HCT116 (cell line): ENCODE results near the gene AR. TPM values are rescaled to one million over a fixed set of nuclear protein-coding genes. Genes with fewer than 3 reads are reported as not detected.

Experiments used
- ATAC-seq: fragments of 200-7000 bp; cut with Tn5 transposase; 2 replicates; pipeline ENCODE4 v1.9.1; 2020; ENCODE audit warnings: mild to moderate bottlenecking, moderate library complexity
- BruUV-seq: library from RNA; stranded (reverse); fragments of 400-500 nt; replicated peaks from 2 replicates; lab custom pipeline; 2021; lab: Mats Ljungman, UMichigan
- CTCF ChIA-PET: fragments of 300-600 bp; sonication (Branson Sonifier 250); formaldehyde crosslinking; loops from one replicate; lab custom pipeline; 2021; ENCODE audit warnings: antibody characterized with exemption; lab: Charles Lee
- POLR2A ChIA-PET: fragments of 300-600, 350-600 bp; sonication (Branson Sonifier 250); formaldehyde crosslinking; loops from one replicate; lab custom pipeline; 2021; ENCODE audit warnings: antibody characterized with exemption; lab: Charles Lee
- RAD21 ChIA-PET, 2 experiments: fragments of 300-600 bp; sonication (Branson Sonifier 250); formaldehyde crosslinking; loops; one replicate each; lab custom pipeline; 2023; ENCODE audit warnings: low total read pairs in 2 of 2; ENCODE audit not compliant: uncharacterized antibody in 2 of 2, unreplicated experiment in 2 of 2, low non-redundant PET in 1 of 2; lab: Charles Lee
- DNase-seq: peaks from one replicate; pipeline ENCODE4 v3.0.0-alpha.2; 2010; ENCODE audit warnings: low read depth, low spot score
- H2AFZ ChIP-seq: fragments of 200-600 bp; shearing (Covaris generic), sonication (generic); 2 replicates; pipeline ENCODE4 v1.6.1; 2017; ENCODE audit warnings: low read depth, mixed run types, mixed read lengths, antibody characterized with exemption, low read length; ENCODE audit not compliant: poor library complexity, severe bottlenecking
- H3K27ac ChIP-seq: 2 replicates; pipeline ENCODE4 v1.5.1; 2012; ENCODE audit warnings: low read depth, low read length
- H3K27me3 ChIP-seq: fragments of 200-600 bp; sonication (generic); 2 replicates; pipeline ENCODE4 v1.6.1; 2016; ENCODE audit warnings: mixed run types, low read length, mixed read lengths; ENCODE audit not compliant: insufficient read depth
- H3K36me3 ChIP-seq, 2 experiments: fragments of 200-500 bp in 1 of 2; fragments of 200-600 bp in 1 of 2; sonication (Bioruptor generic) in 1 of 2; sonication (generic) in 1 of 2; 2 replicates each; pipeline versions ENCODE4 v1.5.1 to v1.6.1; 2014 to 2016; ENCODE audit warnings: low read length in 2 of 2, inconsistent platforms in 1 of 2, mixed read lengths in 1 of 2, mixed run types in 1 of 2; ENCODE audit not compliant: insufficient read depth in 2 of 2, control insufficient read depth in 1 of 2
- H3K4me1 ChIP-seq, 2 experiments: fragments of 200-600 bp in 1 of 2; sonication (generic) in 1 of 2; 2 replicates each; pipeline versions ENCODE4 v1.5.1 to v1.6.1; 2012 to 2017; ENCODE audit warnings: low read length in 2 of 2, inconsistent platforms in 1 of 2, mild to moderate bottlenecking in 1 of 2, mixed read lengths in 1 of 2, mixed run types in 1 of 2, moderate library complexity in 1 of 2; ENCODE audit not compliant: insufficient read depth in 2 of 2, control insufficient read depth in 1 of 2
- H3K4me2 ChIP-seq: fragments of 200-600 bp; sonication (generic); 2 replicates; pipeline ENCODE4 v1.6.1; 2017; ENCODE audit warnings: mixed run types, low read length, mixed read lengths
- H3K4me3 ChIP-seq, 2 experiments: fragments of 200-600 bp in 1 of 2; sonication (generic) in 1 of 2; replicated peaks in 1 of 2; 2 replicates each; pipeline ENCODE4 v1.5.1; 2011 to 2016; ENCODE audit warnings: low read length in 2 of 2, control low read depth in 1 of 2, low read depth in 1 of 2, mild to moderate bottlenecking in 1 of 2, mixed read lengths in 1 of 2, mixed run types in 1 of 2
- H3K79me2 ChIP-seq: fragments of 200-600 bp; sonication (generic); 2 replicates; pipeline ENCODE4 v1.6.1; 2017; ENCODE audit warnings: mild to moderate bottlenecking, mixed run types, low read length, moderate library complexity, mixed read lengths; ENCODE audit not compliant: insufficient read depth
- H3K9ac ChIP-seq: fragments of 200-600 bp; sonication (generic); 2 replicates; pipeline ENCODE4 v1.6.1; 2016; ENCODE audit warnings: low read length, mixed read lengths
- H3K9me2 ChIP-seq: fragments of 200-600 bp; sonication (generic), shearing (Covaris generic); 2 replicates; pipeline ENCODE4 v1.6.1; 2017; ENCODE audit warnings: mixed run types, mild to moderate bottlenecking, moderate library complexity; ENCODE audit not compliant: insufficient read depth
- H3K9me3 ChIP-seq, 2 experiments: fragments of 200-500 bp in 1 of 2; fragments of 200-600 bp in 1 of 2; sonication (Bioruptor generic) in 1 of 2; sonication (generic) in 1 of 2; 2 replicates each; pipeline ENCODE4 v1.6.1; 2014 to 2017; ENCODE audit warnings: low read length in 2 of 2, mixed read lengths in 2 of 2, inconsistent platforms in 1 of 2, low read depth in 1 of 2, mild to moderate bottlenecking in 1 of 2, mixed run types in 1 of 2, moderate library complexity in 1 of 2; ENCODE audit not compliant: control insufficient read depth in 1 of 2, insufficient read depth in 1 of 2
- H4K20me1 ChIP-seq: fragments of 200-600 bp; sonication (generic), shearing (Covaris generic); 2 replicates; pipeline ENCODE4 v1.6.1; 2017; ENCODE audit warnings: mixed run types, mild to moderate bottlenecking, moderate library complexity; ENCODE audit not compliant: insufficient read depth
- CBX3 ChIP-seq: IDR thresholded peaks from 2 replicates; pipeline ENCODE4 v1.6.1; 2012; ENCODE audit warnings: low read depth
- CTCF ChIP-seq, 3 experiments: fragments of 200-600 bp in 1 of 3; sonication (generic) in 1 of 3; IDR thresholded peaks in 2 of 3; conservative IDR thresholded peaks in 1 of 3; 2 replicates each; pipeline ENCODE4 v1.5.1; 2012 to 2017; ENCODE audit warnings: low read depth in 2 of 3, low read length in 2 of 3, antibody characterized with exemption in 1 of 3, borderline replicate concordance in 1 of 3, control low read depth in 1 of 3, mild to moderate bottlenecking in 1 of 3, mixed read lengths in 1 of 3, mixed run types in 1 of 3, moderate library complexity in 1 of 3; ENCODE audit not compliant: insufficient read depth in 1 of 3
- EGR1 ChIP-seq: IDR thresholded peaks from 2 replicates; pipeline ENCODE4 v1.6.1; 2012; ENCODE audit warnings: low read depth
- ELF1 ChIP-seq: IDR thresholded peaks from 2 replicates; pipeline ENCODE4 v1.6.1; 2012; ENCODE audit warnings: low read depth, borderline replicate concordance
- FOSL1 ChIP-seq: IDR thresholded peaks from 2 replicates; pipeline ENCODE4 v1.6.1; 2012; ENCODE audit warnings: low read depth
- JUND ChIP-seq: IDR thresholded peaks from 2 replicates; pipeline ENCODE4 v1.6.1; 2012
- RAD21 ChIP-seq: IDR thresholded peaks from 2 replicates; pipeline ENCODE4 v1.6.1; 2012; ENCODE audit warnings: low read depth, mild to moderate bottlenecking
- SIN3A ChIP-seq: IDR thresholded peaks from 2 replicates; pipeline ENCODE4 v1.6.1; 2012; ENCODE audit warnings: low read depth
- SRF ChIP-seq: IDR thresholded peaks from 2 replicates; pipeline ENCODE4 v1.6.1; 2012; ENCODE audit warnings: low read depth
- ZFX ChIP-seq: fragments of 450-650 bp; IDR thresholded peaks from 2 replicates; pipeline ENCODE4 v1.6.1; 2017
- intact Hi-C: fragments of 100-400 bp; cut with micrococcal nuclease; formaldehyde crosslinking; loops from 2 replicates; pipeline ENCODE4 v1.10.0; 2022
- total RNA-seq: library from RNA; stranded (reverse); gene quantifications from one replicate; pipeline ENCODE4 v1.2.1, GENCODE V29; 2021; ENCODE audit not compliant: unreplicated experiment
- TF ChIP-seq, protein P1 (sequence below): IDR thresholded peaks from 2 replicates; pipeline ENCODE4 v1.6.1; 2012
- TF ChIP-seq, protein P2 (sequence below): IDR thresholded peaks from 2 replicates; pipeline ENCODE4 v1.6.1; 2012
- TF ChIP-seq, protein P3 (sequence below): IDR thresholded peaks from 2 replicates; pipeline ENCODE4 v1.6.1; 2011; ENCODE audit warnings: mild to moderate bottlenecking, low read length, moderate library complexity; ENCODE audit not compliant: insufficient replicate concordance; ENCODE audit errors: extremely low read depth

The AR gene
- total RNA-seq, 1 experiment from 2014 or later = 0.02 TPM

DNA sequence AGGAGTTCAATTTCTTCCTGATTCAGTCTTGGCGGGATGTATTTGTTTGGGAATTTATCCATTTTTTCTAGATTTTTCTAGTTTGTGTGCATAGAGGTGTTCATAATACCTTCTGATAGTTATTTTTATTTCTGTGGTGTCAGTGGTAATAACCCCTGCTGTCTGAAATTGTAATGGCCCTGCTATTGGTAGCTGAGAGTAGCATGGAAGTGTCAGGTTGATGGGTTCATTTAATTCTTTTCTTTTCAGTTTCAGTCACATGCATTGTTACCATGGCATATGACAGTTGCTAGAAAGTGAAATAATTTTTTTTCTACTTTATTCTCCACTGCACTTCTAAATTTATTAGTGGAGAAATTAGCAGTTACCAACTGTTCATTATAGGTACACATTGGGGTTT is 20.7 kb downstream of the AR start:
- ChIA-PET POLR2A (no interaction called here), RAD21 (no interaction called here), CTCF (no interaction called here)
- no peaks in the 10 kb centered on the region for H3K36me3 ChIP-seq
- H3K9me3 ChIP-seq = no peaks in the 10 kb centered on the region
- BruUV-seq = no TSS peak
- TF ChIP-seq, protein P1, sequence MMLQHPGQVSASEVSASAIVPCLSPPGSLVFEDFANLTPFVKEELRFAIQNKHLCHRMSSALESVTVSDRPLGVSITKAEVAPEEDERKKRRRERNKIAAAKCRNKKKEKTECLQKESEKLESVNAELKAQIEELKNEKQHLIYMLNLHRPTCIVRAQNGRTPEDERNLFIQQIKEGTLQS = no peak
- TF ChIP-seq, protein P2, sequence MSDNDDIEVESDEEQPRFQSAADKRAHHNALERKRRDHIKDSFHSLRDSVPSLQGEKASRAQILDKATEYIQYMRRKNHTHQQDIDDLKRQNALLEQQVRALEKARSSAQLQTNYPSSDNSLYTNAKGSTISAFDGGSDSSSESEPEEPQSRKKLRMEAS = no peak
- TF ChIP-seq SIN3A (no peak), RAD21 (no peak), EGR1 (no peak), CTCF (IDR thresholded peaks at IDR 0.05 in 2 of 3, conservative IDR thresholded peaks at IDR 0.05 in 1 of 3; ENCODE audit: borderline replicate concordance in 1 of 3, insufficient read depth in 1 of 3, low read depth in 2 of 3, low read length in 2 of 3) (no peak), JUND (no peak), CBX3 (no peak), ELF1 (no peak), FOSL1 (no peak), ZFX (no peak), SRF (no peak)
- TF ChIP-seq, protein P3, sequence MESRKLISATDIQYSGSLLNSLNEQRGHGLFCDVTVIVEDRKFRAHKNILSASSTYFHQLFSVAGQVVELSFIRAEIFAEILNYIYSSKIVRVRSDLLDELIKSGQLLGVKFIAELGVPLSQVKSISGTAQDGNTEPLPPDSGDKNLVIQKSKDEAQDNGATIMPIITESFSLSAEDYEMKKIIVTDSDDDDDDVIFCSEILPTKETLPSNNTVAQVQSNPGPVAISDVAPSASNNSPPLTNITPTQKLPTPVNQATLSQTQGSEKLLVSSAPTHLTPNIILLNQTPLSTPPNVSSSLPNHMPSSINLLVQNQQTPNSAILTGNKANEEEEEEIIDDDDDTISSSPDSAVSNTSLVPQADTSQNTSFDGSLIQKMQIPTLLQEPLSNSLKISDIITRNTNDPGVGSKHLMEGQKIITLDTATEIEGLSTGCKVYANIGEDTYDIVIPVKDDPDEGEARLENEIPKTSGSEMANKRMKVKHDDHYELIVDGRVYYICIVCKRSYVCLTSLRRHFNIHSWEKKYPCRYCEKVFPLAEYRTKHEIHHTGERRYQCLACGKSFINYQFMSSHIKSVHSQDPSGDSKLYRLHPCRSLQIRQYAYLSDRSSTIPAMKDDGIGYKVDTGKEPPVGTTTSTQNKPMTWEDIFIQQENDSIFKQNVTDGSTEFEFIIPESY = no peak
- no peak for DNase-seq
- H2AFZ ChIP-seq = no peak overlapping the region
- H4K20me1 ChIP-seq = no peaks in the 10 kb centered on the region
- intact Hi-C loops = no loop called here
- no peaks in the 10 kb centered on the region for H3K27me3 ChIP-seq
- no peak overlapping the region for H3K27ac ChIP-seq
- H3K4me3 ChIP-seq = no peak overlapping the region
- no peaks in the 10 kb centered on the region for H3K4me1 ChIP-seq
- no peak for ATAC-seq
- no peaks in the 10 kb centered on the region for H3K9me2 ChIP-seq
- no peaks in the 10 kb centered on the region for H3K79me2 ChIP-seq
- H3K4me2 ChIP-seq = no peak overlapping the region
- H3K9ac ChIP-seq = no peak overlapping the region
